Activated CD4-positive, alpha-beta T cell treated with anti-CD3 and anti-CD28 coated beads for 4 hours (primary cell): ENCODE measurements around the gene CGB3.

Experiments used
- DNase-seq, 2 donors: peaks; one replicate each; pipeline ENCODE4 v3.0.0-alpha.2; 2020

Gene CGB3

DNA sequence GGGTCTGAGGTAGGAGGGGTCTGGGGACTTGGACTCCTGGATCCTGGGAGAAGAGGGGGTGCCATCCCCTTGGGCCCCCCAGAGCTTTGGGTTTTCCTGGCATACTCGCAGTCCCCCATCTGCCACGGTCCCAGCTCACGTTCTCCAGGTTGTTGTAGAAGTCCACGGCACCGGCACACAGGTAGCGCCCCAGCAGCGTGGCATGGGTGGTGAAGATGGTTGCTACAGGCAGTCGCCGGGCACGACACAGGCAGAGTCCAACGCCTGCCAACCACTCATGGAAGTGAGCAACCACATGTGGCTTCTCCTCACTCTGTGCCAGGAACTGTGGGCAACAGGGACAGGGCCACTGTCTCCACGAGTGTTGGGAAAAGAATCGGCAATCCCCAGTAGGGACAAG is 38.4 kb downstream of the CGB3 start:
- DNase-seq = no peak

GRCh38 chr19:48982280-48982679 is 41.9 kb downstream of the CGB3 start:
- no peak for DNase-seq

DNA sequence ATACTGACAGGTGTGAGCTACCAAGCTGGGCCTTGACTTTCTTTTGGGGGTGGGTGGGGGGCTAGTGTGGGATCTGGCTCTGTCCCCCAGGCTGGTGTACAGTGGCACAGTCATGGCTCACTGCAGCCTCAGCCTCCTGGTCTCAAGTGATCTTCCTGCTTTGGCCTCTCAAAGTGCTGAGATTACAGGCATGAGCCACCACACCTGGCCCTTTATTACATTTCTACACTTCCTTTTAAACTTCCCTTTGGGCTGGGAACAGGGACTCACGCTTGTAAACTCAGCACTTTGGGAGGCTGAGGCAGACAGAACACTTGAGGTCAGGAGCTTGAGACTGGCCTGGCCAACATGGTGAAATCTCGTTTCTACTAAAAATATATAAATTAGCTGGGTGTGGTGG is 47.1 kb downstream of the CGB3 start:
- no peak for DNase-seq

DNA sequence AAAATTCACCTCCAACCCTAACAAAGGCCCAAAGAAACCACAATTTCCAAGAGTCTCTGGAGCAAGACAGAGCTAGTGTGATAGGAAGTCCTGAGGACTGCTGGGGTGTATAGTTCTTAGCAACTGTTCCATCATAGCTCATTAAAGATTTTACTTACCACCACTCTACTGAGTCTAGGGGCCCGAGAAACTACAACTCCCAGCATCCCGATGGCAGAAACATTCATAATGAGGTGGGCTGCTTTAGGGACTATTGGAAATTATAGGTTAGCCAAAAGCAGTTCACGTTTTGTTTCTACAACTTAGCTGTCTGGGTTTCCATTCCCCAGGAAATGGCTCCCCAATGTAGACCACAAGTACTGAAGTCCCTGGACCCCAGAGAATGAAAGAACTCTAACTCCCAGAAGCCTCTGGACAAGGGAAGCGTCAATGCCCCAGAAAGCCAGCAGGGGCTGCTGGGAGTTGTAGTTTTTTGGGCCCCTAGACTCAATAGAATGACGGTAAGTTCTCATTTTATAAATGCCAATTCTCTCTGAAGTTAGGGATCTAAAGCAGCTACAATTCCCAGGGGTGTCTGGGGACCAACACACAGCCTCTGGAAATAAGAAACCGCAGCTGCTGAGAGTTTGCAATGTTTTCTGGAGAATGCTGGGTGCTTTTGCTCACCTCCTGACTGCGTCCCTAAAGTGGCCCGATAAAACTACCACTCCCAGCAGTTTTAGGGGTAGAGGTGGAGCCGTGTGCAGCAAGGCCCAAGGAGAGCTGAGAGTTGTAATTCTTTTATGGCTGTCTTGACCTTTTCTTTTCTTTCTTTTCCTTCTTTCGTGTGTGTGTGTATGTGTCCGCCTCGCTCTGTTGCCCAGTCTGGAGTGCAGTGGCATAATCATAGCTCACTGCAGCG is 47.9 kb downstream of the CGB3 start:
- no peak for DNase-seq
